ENCODE data around the gene SKI.
"Not testable (repeated sequence)": the region's sequence is repeated elsewhere in the genome, so short reads cannot be mapped to it uniquely, and the experiment has no call there.

The SKI gene

DNA sequence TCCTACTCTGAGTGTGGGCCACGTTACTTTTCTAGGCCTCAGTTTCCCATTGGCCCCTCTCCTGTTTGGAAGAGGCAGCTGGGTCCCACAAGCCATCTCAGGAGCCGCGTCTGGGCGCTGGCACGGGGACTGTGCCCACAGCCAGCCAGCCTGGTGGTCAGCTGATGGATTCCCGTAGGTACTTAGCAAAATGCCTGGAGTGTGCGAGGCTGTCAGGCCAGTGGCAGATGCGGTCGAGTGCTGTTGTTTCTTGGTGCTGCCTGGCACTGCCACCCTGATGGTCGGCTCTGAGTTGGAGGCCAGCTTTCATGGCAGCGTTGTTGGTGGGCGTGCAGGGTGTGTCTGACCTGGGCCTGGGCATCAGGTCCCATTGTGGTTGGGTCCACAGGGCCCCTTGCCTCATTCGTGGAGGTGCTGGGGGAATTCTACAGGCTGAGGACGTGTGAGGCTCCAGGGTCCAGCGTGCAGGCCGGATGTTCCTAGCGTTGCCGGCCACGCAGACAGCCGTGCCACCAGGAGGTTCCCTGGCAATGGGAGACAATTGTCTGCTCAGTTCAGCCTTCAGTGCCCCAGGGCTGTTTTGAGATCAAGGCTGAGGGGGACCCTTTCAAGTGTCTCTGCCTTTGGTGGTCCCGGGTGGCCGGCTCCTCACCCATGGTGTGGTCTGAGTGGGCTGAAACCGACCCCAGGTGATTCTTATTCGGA, 20.9 kb downstream of the SKI start:
- DNase-seq = no peak

DNA sequence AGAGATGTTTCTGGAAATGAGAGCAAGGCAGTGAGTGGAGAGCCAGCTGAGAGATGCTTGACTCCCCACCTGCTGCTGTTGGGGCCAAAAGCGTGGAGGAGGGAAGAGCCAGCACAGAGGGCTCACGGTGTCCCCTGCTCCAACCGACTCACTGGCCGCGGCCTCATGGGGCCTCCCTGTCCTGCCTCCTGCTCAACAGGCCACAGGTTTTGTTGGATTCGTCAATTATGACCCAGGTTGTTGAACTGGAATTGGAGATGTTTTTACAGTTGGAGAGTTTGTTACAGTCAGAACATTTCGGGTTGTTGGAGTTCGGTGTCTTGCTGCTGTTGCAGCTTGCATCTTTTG, 21.4 kb downstream of the SKI start:
- DNase-seq = no peak

DNA sequence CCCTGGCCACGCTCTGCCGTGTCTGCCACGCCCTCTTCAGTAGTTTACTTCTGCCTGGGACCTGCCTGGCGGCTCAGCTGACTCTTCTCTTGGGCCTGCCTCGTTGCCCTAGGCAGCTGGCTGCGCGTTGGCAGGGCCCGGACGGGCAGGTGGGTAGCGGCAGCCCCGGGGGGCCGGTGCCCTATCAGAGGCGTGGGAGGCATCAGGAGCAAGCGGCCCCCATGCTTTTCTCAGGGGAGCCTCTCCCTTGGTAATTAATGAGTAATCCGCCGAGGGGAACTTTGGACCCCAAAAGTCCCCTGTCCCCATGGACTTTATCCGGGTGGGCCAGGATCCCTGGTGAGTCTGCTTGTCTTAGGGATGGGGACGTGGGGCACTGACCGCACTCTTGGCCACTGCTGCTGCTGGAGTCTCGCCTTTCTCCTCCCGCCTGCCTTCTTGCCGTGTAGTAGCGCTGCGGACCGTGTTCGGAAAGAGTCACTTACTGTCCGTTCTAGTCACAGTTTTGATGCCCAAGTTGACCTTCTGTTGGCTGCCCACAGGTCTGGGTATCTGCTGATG, 22.7 kb downstream of the SKI start:
- no peak for DNase-seq

DNA sequence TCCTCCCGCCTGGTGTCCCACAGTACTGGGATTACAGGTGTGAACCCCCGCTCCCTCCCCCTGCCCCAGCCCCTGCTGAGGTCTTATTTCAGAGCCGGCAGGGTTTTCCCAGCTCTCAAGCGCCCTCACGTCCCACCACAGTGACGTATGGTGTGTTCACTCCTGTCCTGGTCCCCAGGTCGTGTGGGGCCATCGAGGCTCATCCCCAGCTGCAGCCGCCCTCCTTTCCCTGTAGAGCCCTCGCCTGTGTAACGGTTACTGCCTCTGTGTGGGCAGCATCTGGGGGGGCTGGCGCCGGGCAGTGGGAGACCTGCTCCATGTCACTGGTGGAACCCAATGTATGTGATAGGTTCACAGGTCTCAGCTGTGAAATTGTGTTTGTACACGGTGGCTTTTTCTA, 23.2 kb downstream of the SKI start:
- no peak for DNase-seq

- DNase-seq = no peak
Observed at GRCh38 chr1:2251786-2252185, 23.7 kb downstream of the SKI start.

DNA sequence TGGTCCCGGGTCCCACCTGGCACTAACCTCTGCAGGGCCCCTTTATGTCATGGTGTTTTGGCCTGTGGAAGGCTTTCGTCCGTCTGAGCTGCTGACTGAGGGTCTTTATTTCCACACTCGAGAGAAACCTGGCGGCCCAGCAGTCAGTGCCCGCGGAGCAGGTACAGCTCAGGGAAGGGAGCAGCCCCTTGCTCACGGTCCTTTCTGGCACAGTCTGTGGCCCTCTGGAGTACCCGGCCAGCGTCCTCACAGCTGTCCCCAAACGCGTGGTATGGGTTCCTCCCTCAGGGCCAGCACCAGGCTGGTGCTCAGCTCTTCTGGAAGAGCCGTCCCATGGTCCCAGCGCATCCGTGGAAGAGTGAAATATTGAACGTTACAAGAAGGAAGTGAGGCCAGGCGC, 24.3 kb downstream of the SKI start:
- DNase-seq = no peak

DNA sequence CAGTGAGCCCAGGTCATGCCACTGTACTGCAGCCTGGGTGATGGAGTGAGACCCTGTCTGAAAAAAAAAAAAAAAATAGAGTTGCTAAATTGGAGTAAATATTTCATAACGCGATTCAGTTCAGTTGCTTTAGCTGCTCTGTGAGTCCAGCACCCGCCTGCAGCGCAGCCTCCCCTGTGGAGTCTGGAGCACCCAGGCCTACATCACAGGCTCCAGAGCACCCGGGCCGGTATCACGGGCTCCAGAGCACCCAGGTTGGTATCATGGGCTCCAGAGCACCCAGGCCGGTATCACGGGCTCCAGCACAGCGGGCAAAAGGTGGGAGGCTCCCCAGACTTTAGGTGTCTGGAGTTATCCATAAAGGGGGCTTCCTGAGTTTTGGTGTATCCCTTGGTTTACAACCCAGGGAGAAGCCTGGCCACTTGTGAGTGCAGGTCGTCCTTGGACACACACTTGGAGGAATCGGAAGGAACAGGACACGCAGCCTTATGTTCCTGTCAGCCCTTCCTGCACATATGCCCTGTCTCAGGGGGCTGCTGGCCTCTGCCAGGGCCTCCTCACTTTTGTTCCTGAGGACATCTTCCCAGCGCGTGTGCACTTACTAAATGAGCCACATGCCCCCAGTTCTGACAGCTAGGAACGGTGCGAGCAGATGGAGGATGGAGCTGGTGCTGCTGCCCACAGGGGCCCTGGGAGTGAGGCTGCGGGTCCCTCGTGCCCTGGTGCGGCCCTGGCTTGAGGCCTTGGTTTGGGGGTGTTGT, 25.1 kb downstream of the SKI start:
- no peak for DNase-seq

DNA sequence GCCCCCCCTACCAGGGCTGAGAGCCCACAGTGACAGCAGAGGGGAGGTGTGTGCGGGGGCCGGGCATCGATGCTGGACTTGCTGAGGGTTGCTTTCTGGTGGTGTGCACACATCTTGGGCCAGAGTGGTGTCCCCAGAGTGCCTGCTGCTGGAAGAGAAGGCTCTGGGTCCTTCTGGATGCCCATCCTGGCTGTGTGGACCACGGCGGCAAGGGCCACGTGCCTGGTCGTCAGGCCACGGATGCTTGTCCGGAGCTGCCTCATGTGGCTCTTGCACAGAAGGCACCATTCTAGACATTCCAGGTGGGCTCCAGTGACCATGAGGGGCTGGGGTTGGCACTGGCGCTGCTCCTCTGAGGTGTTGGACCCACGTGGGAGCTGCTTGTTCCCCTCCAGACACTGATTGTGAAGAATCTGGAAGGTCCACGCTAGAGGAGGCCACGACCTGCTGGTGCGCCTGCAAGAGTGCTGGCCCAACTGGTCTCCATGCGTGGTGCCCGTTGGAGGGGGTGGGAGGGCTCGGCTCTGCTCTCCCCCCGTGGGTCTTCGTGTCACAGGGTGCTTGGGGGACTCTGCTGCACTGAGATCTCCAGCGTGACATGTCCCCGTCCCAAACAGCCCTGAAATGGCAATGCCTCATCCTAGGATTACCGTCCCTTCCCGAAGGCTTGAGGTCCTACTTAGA, 25.8 kb downstream of the SKI start:
- DNase-seq = no peak

GRCh38 chr1:2255047-2255419, 26.9 kb downstream of the SKI start:
- DNase-seq = no peak

DNA sequence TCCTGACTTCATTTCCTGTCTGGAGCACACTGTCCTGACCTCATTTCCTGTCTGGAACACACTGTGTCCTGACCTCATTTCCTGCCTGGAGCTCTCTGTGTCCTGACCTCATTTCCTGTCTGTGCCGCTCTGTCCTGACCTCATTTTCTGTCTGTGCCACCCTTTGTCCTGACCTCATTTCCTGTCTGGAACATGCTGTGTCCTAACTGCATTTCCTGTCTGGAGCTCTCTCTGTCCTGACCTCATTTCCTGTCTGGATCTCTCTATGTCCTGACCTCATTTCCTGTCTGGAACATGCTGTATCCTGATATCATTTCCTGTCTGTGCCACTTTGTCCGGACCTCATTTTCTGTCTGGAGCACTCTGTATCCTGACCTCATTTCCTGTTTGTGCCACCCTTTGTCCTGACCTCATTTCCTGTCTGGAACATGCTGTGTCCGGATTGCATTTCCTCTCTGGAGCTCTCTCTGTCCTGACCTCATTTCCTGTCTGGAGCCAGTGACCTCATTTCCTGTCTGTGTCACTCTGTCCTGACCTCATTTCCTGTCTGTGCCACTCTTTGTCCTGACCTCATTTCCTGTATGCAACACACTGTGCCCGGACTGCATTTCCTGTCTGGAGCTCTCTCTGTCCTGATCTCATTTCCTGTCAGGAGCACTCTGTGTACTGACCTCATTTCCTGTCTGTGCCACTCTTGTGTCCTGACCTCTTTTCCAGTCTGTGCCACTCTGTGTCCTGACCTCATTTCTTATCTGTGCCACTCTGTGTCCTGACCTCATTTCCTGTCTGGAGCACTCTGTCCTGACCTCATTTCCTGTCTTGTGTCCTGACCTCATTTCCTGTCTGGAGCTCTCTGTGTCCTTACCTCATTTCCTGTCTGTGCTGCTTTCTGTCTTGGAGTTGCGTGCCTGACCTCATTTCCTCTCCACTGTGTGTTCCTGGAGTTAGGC, 27.6 kb downstream of the SKI start:
- DNase-seq = peak; percentile 88

DNA sequence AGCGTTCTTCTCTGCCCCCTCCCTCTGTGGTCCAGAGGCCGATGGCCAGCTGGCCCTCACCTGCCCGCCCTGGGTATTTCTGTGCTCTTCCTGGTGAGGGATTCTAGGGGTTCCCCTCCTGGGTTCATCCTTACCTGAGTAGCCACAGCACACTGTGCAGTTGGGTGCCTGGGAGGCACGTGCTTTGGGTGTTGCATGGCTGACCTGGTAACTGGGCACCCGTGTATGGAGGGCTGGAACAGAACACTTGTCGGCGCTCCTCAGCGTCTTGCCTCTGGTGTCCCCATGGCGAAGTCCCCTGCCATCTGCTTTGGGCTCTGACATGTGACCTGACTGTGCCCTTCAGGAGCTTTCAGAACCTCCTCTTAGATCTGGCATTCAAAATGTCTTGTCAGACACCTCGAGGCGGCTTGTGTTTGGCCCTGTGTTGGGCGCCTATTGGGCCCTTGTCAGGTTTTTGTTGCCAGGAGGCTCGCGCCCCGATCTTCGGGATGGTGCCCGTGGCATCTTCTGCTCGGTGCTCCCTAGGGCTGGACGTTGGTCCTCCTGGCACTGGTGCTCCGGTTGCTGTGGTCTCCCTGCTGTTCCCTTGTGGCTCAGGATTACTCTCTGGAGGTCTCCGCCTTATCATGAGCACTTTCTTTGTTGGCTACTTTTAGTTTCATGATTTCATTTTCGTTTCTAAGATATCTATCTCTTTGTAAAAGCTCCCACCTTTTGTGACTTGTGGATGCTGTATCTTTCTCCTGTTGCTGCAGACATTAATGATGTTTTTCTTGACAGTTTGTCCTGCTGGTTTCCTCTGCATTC, 28.5 kb downstream of the SKI start:
- DNase-seq = no peak

DNA sequence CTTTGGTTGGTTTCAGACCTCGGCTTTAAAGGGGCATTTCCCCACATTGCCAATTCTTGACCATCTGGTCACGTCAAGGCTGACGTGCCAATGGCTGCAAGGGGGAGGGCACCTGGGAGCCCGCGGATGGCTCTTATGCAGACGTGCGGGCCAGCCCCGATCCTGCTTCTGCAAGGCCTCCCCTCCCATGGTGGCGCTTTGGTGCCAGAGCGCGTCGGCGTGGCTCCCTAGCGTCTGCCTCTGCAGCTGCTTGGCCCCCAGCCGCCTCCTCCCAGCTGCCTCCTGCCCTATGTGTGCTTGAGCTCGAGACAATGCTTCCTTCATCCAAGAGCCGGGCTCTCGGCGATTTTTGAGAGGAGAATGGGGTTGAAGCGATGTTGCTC, 29.1 kb downstream of the SKI start:
- no peak for DNase-seq

DNA sequence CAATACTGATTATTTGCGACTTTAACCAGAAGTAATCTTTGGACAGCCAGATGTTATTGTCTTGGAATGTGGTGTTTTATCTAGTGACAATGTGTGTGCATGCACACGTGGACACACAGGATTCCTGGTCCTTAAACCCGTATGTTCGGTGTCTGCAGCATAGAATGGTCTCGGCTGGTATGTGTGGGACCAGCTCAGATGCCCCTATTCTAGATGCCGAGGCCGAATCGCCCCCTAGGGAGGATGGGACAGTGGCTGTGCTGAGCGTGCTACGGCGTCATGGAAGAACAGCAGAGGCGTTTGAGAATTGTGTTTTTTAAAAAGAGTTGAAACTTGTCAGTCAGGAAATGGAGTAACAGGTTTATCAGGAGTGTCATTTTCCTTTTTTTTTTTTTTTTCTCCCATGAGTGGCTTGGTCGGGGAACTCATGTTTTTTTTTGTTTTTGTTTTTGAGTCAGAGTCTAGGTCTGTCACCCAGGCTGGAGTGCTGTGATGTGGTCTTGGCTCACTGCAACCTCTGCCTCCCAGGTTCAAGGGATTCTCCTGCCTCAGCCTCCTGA, 30.1 kb downstream of the SKI start:
- DNase-seq = no peak

DNA sequence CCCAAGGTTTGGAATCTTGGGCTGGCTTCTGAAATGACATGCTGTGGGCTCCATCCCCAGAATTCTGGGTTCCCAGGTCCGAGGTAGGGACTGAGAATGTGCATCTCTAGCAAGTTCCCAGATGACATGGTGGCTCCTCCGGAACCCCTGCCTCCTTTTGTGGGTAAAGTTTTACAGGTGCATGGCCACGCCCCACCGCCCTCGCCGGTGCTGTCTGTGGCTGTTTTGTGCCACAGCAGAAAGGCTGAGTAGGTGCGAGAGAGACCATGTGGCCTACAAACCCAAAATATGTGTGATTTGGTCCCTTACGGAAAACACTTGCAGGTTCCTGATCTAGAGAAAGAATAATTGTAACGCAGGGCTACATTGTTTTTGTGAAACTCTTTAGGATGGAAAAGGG, 30.9 kb downstream of the SKI start:
- peak; percentile 41 for DNase-seq

DNA sequence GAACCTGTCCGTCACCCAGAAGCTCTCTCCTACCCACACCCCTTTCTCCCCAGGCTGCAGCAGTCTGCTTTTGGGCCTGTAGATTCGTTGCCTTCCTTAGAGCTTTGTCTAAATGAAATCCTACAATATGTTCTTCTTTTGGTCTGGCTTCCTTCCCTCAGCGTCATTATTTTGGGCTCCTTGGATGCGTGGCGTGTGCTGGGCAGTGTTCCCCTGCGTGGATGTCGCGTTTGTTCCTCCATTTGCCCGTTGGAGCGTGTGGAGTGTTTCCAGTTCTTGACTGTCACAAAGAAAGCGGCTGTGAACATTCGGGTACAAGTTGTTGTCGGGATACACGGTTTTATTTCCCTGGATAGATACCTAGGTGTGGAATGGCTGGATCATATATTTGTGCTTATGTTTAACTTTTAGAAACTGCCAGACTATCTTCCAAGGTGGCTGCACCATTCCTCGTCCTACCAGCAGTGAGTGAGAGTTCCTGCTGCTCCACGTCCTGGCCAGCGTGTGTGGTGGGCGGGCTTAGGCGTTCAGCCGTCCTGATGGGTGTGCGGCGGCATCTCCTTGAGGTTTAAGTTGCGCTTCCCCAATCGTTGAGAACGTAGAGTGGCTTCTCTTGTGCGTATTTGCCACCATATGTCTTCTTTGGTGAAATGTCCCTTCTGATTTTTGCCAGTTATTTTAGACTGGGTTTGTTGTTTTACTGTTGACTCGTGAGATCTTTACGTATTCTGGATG, 31.7 kb downstream of the SKI start:
- no peak for DNase-seq

DNA sequence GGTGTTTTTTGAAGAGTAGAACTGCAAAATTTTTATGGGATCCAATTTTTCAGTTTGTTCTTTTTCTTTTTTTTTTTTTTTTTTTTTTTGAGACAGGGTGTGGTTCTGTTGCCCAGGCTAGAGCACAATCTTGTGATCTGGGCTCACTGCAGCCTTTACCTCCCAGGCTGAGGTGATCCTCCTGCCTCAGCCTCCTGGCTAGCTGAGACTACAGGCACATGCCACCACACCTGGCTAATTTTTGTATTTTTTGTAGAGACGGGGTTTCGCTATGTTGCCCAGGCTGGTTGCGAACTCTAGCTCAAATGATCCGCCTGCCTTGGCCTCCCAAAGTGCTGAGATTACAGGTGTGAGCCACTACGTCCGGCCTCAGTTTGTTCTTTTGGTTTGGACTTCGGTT, 32.4 kb downstream of the SKI start:
- not testable (repeated sequence) for DNase-seq

DNA sequence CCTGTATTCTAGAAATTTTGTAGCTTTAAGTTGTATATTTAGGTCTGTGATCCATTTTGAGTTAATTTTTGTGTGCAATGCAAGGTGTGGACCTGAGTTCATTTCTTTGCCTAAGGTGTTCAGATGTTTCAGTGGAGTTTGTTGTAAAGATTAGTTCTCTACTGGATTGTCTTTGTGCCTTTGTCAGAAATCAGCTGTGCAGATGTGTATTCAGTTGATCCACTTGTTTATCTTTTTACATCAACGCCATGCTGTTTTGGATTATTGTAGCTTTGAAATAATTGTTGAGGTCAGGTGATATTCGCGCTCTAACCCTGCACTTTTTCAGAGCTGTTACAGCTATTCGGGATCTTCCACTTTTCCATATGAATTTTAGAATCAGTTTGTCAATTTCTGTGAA, 32.8 kb downstream of the SKI start:
- no peak for DNase-seq

DNA sequence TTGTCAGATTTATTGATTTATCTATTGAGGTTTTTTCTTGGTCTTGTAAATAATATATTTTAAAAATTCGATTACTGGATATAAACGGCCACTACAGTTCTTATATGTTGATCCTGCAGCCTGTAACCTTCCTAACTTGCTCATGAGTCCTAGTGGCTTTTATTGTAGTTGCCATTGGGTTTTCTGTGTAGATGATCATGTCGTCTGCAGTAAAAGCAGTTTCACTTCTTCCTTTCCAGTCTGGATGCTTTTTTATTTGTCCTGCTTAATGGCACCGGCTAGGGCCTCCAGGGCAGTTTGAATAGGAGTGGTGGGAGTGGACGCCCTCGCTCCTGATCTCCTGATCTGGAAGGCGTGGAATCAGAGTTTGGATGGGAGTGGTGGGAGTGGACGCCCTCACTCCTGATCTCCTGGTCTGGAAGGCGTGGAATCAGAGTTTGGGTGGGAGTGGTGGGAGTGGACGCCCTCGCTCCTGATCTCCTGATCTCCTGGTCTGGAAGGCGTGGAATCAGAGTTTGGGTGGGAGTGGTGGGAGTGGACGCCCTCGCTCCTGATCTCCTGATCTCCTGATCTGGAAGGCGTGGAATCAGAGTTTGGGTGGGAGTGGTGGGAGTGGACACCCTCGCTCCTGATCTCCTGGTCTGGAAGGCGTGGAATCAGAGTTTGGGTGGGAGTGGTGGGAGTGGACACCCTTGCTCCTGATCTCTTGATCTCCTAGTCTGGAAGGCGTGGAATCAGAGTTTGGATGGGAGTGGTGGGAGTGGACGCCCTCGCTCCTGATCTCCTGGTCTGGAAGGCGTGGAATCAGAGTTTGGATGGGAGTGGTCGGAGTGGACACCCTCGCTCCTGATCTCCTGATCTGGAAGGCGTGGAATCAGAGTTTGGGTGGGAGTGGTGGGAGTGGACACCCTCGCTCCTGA, 33.6 kb downstream of the SKI start:
- DNase-seq = not testable (repeated sequence)

DNA sequence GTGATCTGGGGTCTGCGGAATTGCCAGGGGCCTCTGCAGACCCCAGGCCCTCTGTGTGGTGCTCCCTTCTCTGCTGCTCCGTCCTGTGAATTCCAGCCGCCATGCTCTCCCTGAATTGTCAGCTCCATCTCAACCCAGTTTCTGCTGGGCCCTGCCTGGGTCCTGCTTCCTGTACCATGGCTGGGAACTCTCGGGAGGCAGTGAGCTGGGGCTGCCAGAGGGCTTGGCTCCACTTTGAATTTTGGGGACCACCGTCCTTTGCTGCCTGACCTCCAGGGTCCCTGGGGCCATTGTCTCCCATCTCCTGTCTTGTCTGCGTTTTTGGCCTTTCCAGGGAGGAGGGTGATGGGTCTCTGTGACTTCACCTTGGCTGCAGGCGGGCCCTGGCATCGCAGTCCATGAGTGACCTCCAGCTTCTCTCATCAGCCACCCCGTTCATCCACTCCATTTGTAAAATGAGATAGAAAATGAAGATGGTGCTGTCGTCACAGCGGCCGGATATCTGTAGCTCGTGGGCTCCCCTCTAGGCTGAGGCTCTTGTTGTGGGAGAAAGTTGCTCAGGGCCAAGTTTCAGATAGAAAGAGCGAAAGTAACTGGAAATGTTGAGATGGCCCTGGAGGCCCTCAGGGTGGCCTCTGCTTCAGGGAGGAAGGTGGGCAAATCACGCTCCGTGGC, 38.3 kb downstream of the SKI start:
- DNase-seq = no peak
